T-cell (primary cell): ENCODE data around the gene KRTAP10-9. TPM values are rescaled to one million over a fixed set of nuclear protein-coding genes. Genes with fewer than 3 reads are reported as not detected.
"Not testable (repeated sequence)": the region's sequence is repeated elsewhere in the genome, so short reads cannot be mapped to it uniquely, and the experiment has no call there.

ENCODE experiments used
- ATAC-seq, 4 experiments: fragments of 200-7000 bp in 3 of 4; fragments of 150-1000 bp in 1 of 4; cut with Tn5 transposase; replicated peaks in 1 of 4; 1 replicate in 3 of 4; 2 replicates in 1 of 4; pipeline ENCODE4 v1.10.0; 2021; ENCODE audit warnings: moderate library complexity in 3 of 4, mild to moderate bottlenecking in 2 of 4, moderate number of reproducible peaks in 1 of 4
- CTCF ChIA-PET, 2 donors: fragments of 300-600 bp; sonication (Branson Sonifier 250); formaldehyde crosslinking; loops; one replicate each; lab custom pipeline; 2022; ENCODE audit warnings: antibody characterized with exemption in 2 of 2; lab: Charles Lee
- POLR2A ChIA-PET, 2 donors: fragments of 300-600 bp; sonication (Branson Sonifier 250); formaldehyde crosslinking; loops; one replicate each; lab custom pipeline; 2022; ENCODE audit warnings: antibody characterized with exemption in 2 of 2; lab: Charles Lee
- DNase-seq, 35 experiments: peaks; one replicate each; pipeline versions ENCODE4 v3.0.0 to v3.0.0-alpha.2; 2013 to 2023
- H3K27ac ChIP-seq: one replicate; pipeline ENCODE4 v1.5.1; 2013; ENCODE audit warnings: low read length
- H3K27me3 ChIP-seq, 2 experiments: replicated peaks in 1 of 2; 1 replicate in 1 of 2; 2 replicates in 1 of 2; pipeline versions ENCODE4 v1.6.1 to v1.7.0; 2013; ENCODE audit warnings: low read length in 1 of 2, mixed read lengths in 1 of 2; ENCODE audit not compliant: control insufficient read depth in 2 of 2, insufficient read depth in 2 of 2; ENCODE audit errors: extremely low read depth in 1 of 2
- H3K36me3 ChIP-seq, 2 donors: 1 replicate in 1 of 2; 2 replicates in 1 of 2; pipeline versions ENCODE4 v1.6.1 to v1.7.0; 2013; ENCODE audit warnings: low read length in 1 of 2; ENCODE audit not compliant: control insufficient read depth in 2 of 2, insufficient read depth in 1 of 2; ENCODE audit errors: extremely low read depth in 1 of 2
- H3K4me1 ChIP-seq, 2 experiments: 1 replicate in 1 of 2; 2 replicates in 1 of 2; pipeline versions ENCODE4 v1.6.1 to v1.7.0; 2013; ENCODE audit warnings: low read length in 2 of 2, mixed read lengths in 1 of 2; ENCODE audit not compliant: insufficient read depth in 2 of 2, control insufficient read depth in 1 of 2; ENCODE audit errors: extremely low read depth in 1 of 2
- H3K4me3 ChIP-seq, 2 donors: 1 replicate in 1 of 2; 2 replicates in 1 of 2; pipeline versions ENCODE4 v1.5.1 to v1.7.0; 2013; ENCODE audit warnings: mild to moderate bottlenecking in 2 of 2, low read length in 1 of 2, moderate library complexity in 1 of 2; ENCODE audit not compliant: control insufficient read depth in 1 of 2; ENCODE audit errors: extremely low read depth in 1 of 2
- H3K9me3 ChIP-seq: 2 replicates; pipeline ENCODE4 v1.7.0; 2013
- H3K27ac Mint-ChIP-seq, 2 donors: one replicate each; pipeline ENCODE4 v1.8.0; 2020 to 2021; ENCODE audit warnings: mild to moderate bottlenecking in 2 of 2, mixed read lengths in 2 of 2
- H3K27me3 Mint-ChIP-seq, 2 donors: one replicate each; pipeline ENCODE4 v1.8.0; 2021 to 2022; ENCODE audit warnings: mixed read lengths in 2 of 2
- H3K36me3 Mint-ChIP-seq: one replicate; pipeline ENCODE4 v1.8.0; 2021; ENCODE audit warnings: mixed read lengths
- H3K4me1 Mint-ChIP-seq, 3 donors: one replicate each; pipeline ENCODE4 v1.8.0; 2020 to 2022; ENCODE audit warnings: mixed read lengths in 3 of 3, mild to moderate bottlenecking in 1 of 3
- H3K4me3 Mint-ChIP-seq, 3 donors: one replicate each; pipeline ENCODE4 v1.8.0; 2020 to 2022; ENCODE audit warnings: mild to moderate bottlenecking in 3 of 3, mixed read lengths in 3 of 3, moderate library complexity in 3 of 3
- H3K9me3 Mint-ChIP-seq, 3 donors: one replicate each; pipeline ENCODE4 v1.8.0; 2020 to 2022; ENCODE audit warnings: mixed read lengths in 3 of 3
- WGBS: methylation state at CpG from one replicate; pipeline ENCODE4 v1.1.5; 2013; ENCODE audit warnings: missing lambda C conversion rate; ENCODE audit not compliant: insufficient coverage; 5-methylcytosine and 5-hydroxymethylcytosine counted together
- total RNA-seq, 35 experiments: library from RNA in 6 of 35; stranded (reverse) in 6 of 35; fragments of 120-200 nt in 1 of 35; gene quantifications; one replicate each; pipeline versions ENCODE4 v1.2.1 to v1.2.4 and lab custom pipeline; 2013 to 2026

Gene KRTAP10-9
- total RNA-seq, 5 donors from 2014 or later (not counting 1 experiment from before 2014, with no cell fraction given), result not detected

DNA sequence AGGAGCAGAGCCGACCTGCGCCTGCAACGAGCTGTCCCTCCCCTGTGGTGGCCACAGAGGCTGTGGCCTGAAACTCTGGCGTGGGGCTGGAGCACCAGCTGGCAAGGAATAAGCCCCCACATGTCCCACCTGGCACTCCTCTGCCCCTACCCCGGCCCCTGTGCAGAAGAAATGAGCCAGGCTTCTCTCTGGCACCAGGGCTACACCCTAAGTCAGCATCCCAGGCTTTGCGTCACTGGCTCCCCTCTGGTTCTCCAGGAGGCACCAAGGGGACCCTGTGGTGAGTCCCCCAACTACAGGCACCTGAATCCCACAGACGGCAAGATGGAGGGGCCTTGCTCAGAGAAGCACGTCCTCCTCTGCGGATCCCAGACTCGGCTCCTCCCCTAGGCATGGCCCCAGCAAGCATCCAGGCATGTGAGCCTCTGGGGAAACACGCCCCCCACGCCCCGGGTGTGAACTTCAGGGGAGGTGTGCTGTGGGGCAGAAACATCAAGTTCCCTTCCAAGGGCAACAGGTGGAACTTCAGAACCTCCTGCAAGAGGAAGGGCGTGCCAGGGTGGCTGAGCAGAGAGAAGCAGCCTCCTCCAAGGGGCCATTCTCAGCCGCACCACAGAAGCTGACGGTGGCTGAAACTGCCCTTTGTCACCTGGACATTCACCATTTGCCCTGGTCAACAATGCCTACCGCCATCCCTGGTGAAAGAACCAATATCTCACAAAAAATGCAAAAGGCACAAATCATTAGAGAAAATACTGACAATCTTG, 23.6 kb upstream of the KRTAP10-9 start:
- ChIA-PET POLR2A (no interaction called here), CTCF (no interaction called here)
- Mint-ChIP-seq H3K27ac (no peak overlapping the region), H3K4me1 (peaks cover 0 to 5% (median 0%) of the 10 kb centered on the region in 3 donors), H3K36me3 (peaks cover 5% of the 10 kb centered on the region), H3K9me3 (peaks cover 5 to 12% (median 6%) of the 10 kb centered on the region in 3 donors), H3K27me3 (peaks cover 6 to 20% of the 10 kb centered on the region in 2 donors), H3K4me3 (no peak overlapping the region)
- Histone ChIP-seq H3K36me3 (no peaks in the 10 kb centered on the region), H3K27me3 (peaks cover 0 to 28% of the 10 kb centered on the region in 2 experiments), H3K27ac (no peak overlapping the region), H3K4me1 (no peaks in the 10 kb centered on the region), H3K9me3 (no peaks in the 10 kb centered on the region), H3K4me3 (peak overlapping the region in 1 of 2 donors; percentile 23)
- no peak for DNase-seq
- WGBS, result 61% methylated on average over 15 of the region's 17 CpGs
- no peak for ATAC-seq

DNA sequence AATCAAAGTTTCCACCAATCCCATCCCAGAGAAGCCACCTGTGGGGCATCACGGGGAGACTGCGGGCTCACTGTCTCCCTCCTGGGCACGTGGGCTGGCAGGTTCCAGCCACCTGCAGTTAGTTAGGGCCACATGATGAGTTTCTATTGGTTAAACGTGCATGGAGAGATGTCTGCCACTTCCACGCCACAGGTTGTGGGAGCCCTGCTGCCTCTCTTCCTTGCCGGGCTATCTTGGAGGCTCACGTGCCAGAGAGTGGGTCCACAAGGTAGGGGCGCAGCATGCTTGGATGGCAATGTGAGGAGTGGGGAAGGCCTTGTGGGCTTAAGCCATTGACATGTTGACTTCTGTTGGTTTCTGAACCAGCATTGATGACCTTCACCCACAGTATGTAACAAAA, 23.0 kb upstream of the KRTAP10-9 start:
- Histone ChIP-seq H3K4me1 (no peaks in the 10 kb centered on the region), H3K4me3 (peak overlapping the region in 1 of 2 donors; percentile 23), H3K9me3 (no peaks in the 10 kb centered on the region), H3K27me3 (peaks cover 0 to 28% of the 10 kb centered on the region in 2 experiments), H3K36me3 (no peaks in the 10 kb centered on the region), H3K27ac (no peak overlapping the region)
- H3K4me3 Mint-ChIP-seq, result no peak overlapping the region
- DNase-seq (no peak), ATAC-seq (no peak)
- H3K36me3 Mint-ChIP-seq, result peaks cover 3% of the 10 kb centered on the region
- peaks cover 0 to 5% (median 0%) of the 10 kb centered on the region in 3 donors for H3K4me1 Mint-ChIP-seq
- ChIA-PET POLR2A (no interaction called here), CTCF (no interaction called here)
- H3K27me3 Mint-ChIP-seq, result peaks cover 6 to 21% of the 10 kb centered on the region in 2 donors
- H3K9me3 Mint-ChIP-seq, result peaks cover 2 to 8% (median 3%) of the 10 kb centered on the region in 3 donors
- H3K27ac Mint-ChIP-seq, result no peak overlapping the region
- 91% methylated on average over 2 of the region's 8 CpGs for WGBS

- Mint-ChIP-seq H3K9me3 (peaks cover 12 to 30% (median 16%) of the 10 kb centered on the region in 3 donors), H3K4me1 (peaks cover 0 to 5% (median 0%) of the 10 kb centered on the region in 3 donors), H3K27ac (no peak overlapping the region), H3K4me3 (no peak overlapping the region), H3K36me3 (peaks cover 6% of the 10 kb centered on the region), H3K27me3 (peaks cover 6 to 18% of the 10 kb centered on the region in 2 donors)
- Histone ChIP-seq H3K36me3 (no peaks in the 10 kb centered on the region), H3K27me3 (peaks cover 0 to 24% of the 10 kb centered on the region in 2 experiments), H3K27ac (no peak overlapping the region), H3K4me3 (no peak overlapping the region), H3K4me1 (no peaks in the 10 kb centered on the region), H3K9me3 (no peaks in the 10 kb centered on the region)
- DNase-seq (no peak), ATAC-seq (no peak)
- WGBS, result 75% methylated on average over 2 of the region's 4 CpGs
- ChIA-PET CTCF (no interaction called here), POLR2A (no interaction called here)
Observed at GRCh38 chr21:44606495-44606894, 20.4 kb upstream of the KRTAP10-9 start.

GRCh38 chr21:44609193-44609592, 17.7 kb upstream of the KRTAP10-9 start:
- Histone ChIP-seq H3K36me3 (no peaks in the 10 kb centered on the region), H3K9me3 (no peaks in the 10 kb centered on the region), H3K27me3 (peaks cover 0 to 1% of the 10 kb centered on the region in 2 experiments), H3K4me3 (no peak overlapping the region), H3K4me1 (no peaks in the 10 kb centered on the region), H3K27ac (no peak overlapping the region)
- Mint-ChIP-seq H3K27me3 (peaks cover 6 to 12% of the 10 kb centered on the region in 2 donors), H3K36me3 (peaks cover 6% of the 10 kb centered on the region), H3K4me3 (no peak overlapping the region), H3K27ac (no peak overlapping the region), H3K9me3 (peaks cover 12 to 32% (median 16%) of the 10 kb centered on the region in 3 donors), H3K4me1 (peaks cover 0 to 3% (median under 1%) of the 10 kb centered on the region in 3 donors)
- ATAC-seq (no peak), DNase-seq (no peak)
- ChIA-PET CTCF (no interaction called here), POLR2A (interaction anchor here in 1 of 2 donors (0.6 kb wide), 1 partner anchor 172 kb away, joined by 4 read pairs; no protein-coding TSS in a partner anchor)

GRCh38 chr21:44610157-44610843, 16.6 kb upstream of the KRTAP10-9 start:
- POLR2A ChIA-PET, H3K27me3 Mint-ChIP-seq, H3K36me3 Mint-ChIP-seq, H3K27ac Mint-ChIP-seq, H3K36me3 ChIP-seq, H3K4me3 Mint-ChIP-seq, H3K4me1 Mint-ChIP-seq, DNase-seq, H3K4me1 ChIP-seq, H3K4me3 ChIP-seq, CTCF ChIA-PET, ATAC-seq, H3K9me3 ChIP-seq, H3K27ac ChIP-seq, H3K27me3 ChIP-seq: not testable (repeated sequence)
- H3K9me3 Mint-ChIP-seq, result peaks cover 12 to 32% (median 16%) of the 10 kb centered on the region in 3 donors
- WGBS, result 91% methylated on average over 5 of the region's 7 CpGs

- peaks cover 11 to 18% (median 16%) of the 10 kb centered on the region in 3 donors for H3K4me1 Mint-ChIP-seq
- Histone ChIP-seq H3K9me3 (no peaks in the 10 kb centered on the region), H3K27me3 (peaks cover 0 to 9% of the 10 kb centered on the region in 2 experiments), H3K4me3 (no peak overlapping the region), H3K4me1 (peaks cover 0 to 10% of the 10 kb centered on the region in 2 experiments), H3K36me3 (no peaks in the 10 kb centered on the region), H3K27ac (no peak overlapping the region)
- peaks cover 5% of the 10 kb centered on the region for H3K36me3 Mint-ChIP-seq
- ChIA-PET POLR2A (no interaction called here), CTCF (no interaction called here)
- peaks cover 12 to 28% (median 16%) of the 10 kb centered on the region in 3 donors for H3K9me3 Mint-ChIP-seq
- H3K4me3 Mint-ChIP-seq, result no peak overlapping the region
- DNase-seq (no peak), ATAC-seq (no peak)
- peaks cover 4% of the 10 kb centered on the region in 2 donors for H3K27me3 Mint-ChIP-seq
- no peak overlapping the region for H3K27ac Mint-ChIP-seq
- 94% methylated on average over 2 of the region's 4 CpGs for WGBS
Observed at GRCh38 chr21:44611551-44611950, 15.3 kb upstream of the KRTAP10-9 start.
